Tibial nerve (tissue), 4 donors: ENCODE measurements around the gene SLBP. TPM values are rescaled to one million over a fixed set of nuclear protein-coding genes. Genes with fewer than 3 reads are reported as not detected.

Experiments
- DNase-seq, 2 donors: peaks; one replicate each; pipeline ENCODE4 v3.0.0-alpha.2; 2019; ENCODE audit warnings: low spot score in 2 of 2
- H3K27ac ChIP-seq, 4 donors: fragments of 200-600 bp; sonication (generic) in 3 of 4; one replicate each; pipeline ENCODE4 v1.5.1; 2017 to 2019; ENCODE audit warnings: mild to moderate bottlenecking in 1 of 4
- H3K27me3 ChIP-seq, 2 donors: fragments of 200-600 bp; sonication (generic) in 1 of 2; one replicate each; pipeline versions ENCODE4 v1.5.1 to v1.6.0; 2017 to 2019
- H3K36me3 ChIP-seq, 3 donors: fragments of 200-600 bp; sonication (generic); one replicate each; pipeline ENCODE4 v1.5.1; 2018 to 2019
- H3K4me1 ChIP-seq, 4 donors: fragments of 200-600 bp; sonication (generic) in 3 of 4; one replicate each; pipeline ENCODE4 v1.5.1; 2017 to 2019
- H3K4me3 ChIP-seq, 4 donors: fragments of 200-600 bp; sonication (generic) in 3 of 4; one replicate each; pipeline ENCODE4 v1.5.1; 2017 to 2019; ENCODE audit warnings: mild to moderate bottlenecking in 1 of 4, moderate library complexity in 1 of 4
- H3K9me3 ChIP-seq, 4 donors: fragments of 200-600 bp; sonication (generic) in 3 of 4; one replicate each; pipeline ENCODE4 v1.5.1; 2017 to 2019
- EP300 ChIP-seq, 2 donors: sonication (generic); formaldehyde crosslinking; IDR thresholded peaks; one replicate each; pipeline ENCODE4 v1.6.1; 2017; ENCODE audit warnings: antibody characterized with exemption in 2 of 2, mild to moderate bottlenecking in 1 of 2
- POLR2A ChIP-seq, 2 donors: fragments of 450-650 bp; IDR thresholded peaks; one replicate each; pipeline ENCODE4 v1.6.1; 2017; ENCODE audit warnings: antibody characterized with exemption in 2 of 2, mild to moderate bottlenecking in 2 of 2, moderate library complexity in 2 of 2
- WGBS, 2 donors: methylation state at CpG; one replicate each; pipeline ENCODE4 v1.1.5; 2018; 5-methylcytosine and 5-hydroxymethylcytosine counted together
- total RNA-seq, 4 donors: library from RNA; depleted of rRNA; stranded (reverse); fragments of >200 nt; gene quantifications; one replicate each; pipeline ENCODE4 v1.1.0, GENCODE V29; 2016
- TF ChIP-seq, protein P1 (sequence below), 5 experiments: fragments of 200-600 bp in 3 of 5; fragments of 450-650 bp in 2 of 5; sonication (generic) in 3 of 5; IDR thresholded peaks; one replicate each; pipeline ENCODE4 v1.5.1; 2016 to 2019; ENCODE audit warnings: antibody characterized with exemption in 5 of 5, mild to moderate bottlenecking in 3 of 5, moderate library complexity in 2 of 5

SLBP gene
- total RNA-seq, result 10 to 100 TPM; 41.7 to 55.9 (median 53.5) TPM

- 0% methylated on average over 2 of the region's 98 CpGs for WGBS, 2 donors
- Histone ChIP-seq H3K4me3 (peak within 1 kb of the TSS; percentile 67 to 91 (median 79)), H3K36me3 (peaks cover 0 to 29% (median 0%) of the 10 kb centered on the region in 3 donors), H3K4me1 (peaks cover 0 to 62% (median 27%) of the 10 kb centered on the region in 4 donors), H3K27ac (peak within 1 kb of the TSS; percentile 97 to 100 (median 100)), H3K27me3 (no peaks in the 10 kb centered on the region), H3K9me3 (no peaks in the 10 kb centered on the region)
- TF ChIP-seq, protein P1, sequence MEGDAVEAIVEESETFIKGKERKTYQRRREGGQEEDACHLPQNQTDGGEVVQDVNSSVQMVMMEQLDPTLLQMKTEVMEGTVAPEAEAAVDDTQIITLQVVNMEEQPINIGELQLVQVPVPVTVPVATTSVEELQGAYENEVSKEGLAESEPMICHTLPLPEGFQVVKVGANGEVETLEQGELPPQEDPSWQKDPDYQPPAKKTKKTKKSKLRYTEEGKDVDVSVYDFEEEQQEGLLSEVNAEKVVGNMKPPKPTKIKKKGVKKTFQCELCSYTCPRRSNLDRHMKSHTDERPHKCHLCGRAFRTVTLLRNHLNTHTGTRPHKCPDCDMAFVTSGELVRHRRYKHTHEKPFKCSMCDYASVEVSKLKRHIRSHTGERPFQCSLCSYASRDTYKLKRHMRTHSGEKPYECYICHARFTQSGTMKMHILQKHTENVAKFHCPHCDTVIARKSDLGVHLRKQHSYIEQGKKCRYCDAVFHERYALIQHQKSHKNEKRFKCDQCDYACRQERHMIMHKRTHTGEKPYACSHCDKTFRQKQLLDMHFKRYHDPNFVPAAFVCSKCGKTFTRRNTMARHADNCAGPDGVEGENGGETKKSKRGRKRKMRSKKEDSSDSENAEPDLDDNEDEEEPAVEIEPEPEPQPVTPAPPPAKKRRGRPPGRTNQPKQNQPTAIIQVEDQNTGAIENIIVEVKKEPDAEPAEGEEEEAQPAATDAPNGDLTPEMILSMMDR (IDR thresholded peaks at IDR 0.05), result peak in 2 of 5 experiments; percentile 47
- TF ChIP-seq POLR2A (IDR thresholded peaks at IDR 0.05), result peak; percentile 85 to 87
- peak; percentile 56 to 74 for TF ChIP-seq EP300 (IDR thresholded peaks at IDR 0.05)
- DNase-seq, result peak; percentile 90 to 91
Measured at GRCh38 chr4:1712216-1713002, at the start of gene SLBP. TSS of gene SLBP (minus strand) at chr4:1712319. CDS start at chr4:1712188, 131 bp downstream.

- Histone ChIP-seq H3K4me3 (no peak overlapping the region), H3K27ac (no peak overlapping the region), H3K27me3 (peaks cover 0 to 39% of the 10 kb centered on the region in 2 donors), H3K9me3 (no peaks in the 10 kb centered on the region), H3K4me1 (peaks cover 0 to 28% (median 13%) of the 10 kb centered on the region in 4 donors), H3K36me3 (no peaks in the 10 kb centered on the region)
- 72% methylated on average over 15 to 23 of the region's 32 CpGs for WGBS, 2 donors
- TF ChIP-seq, protein P1 (IDR thresholded peaks at IDR 0.05), result no peak
- no peak for TF ChIP-seq POLR2A (IDR thresholded peaks at IDR 0.05)
- TF ChIP-seq EP300 (IDR thresholded peaks at IDR 0.05), result no peak
- DNase-seq, result no peak
Measured at GRCh38 chr4:1761130-1761689, 49.1 kb upstream of the SLBP start.

DNA sequence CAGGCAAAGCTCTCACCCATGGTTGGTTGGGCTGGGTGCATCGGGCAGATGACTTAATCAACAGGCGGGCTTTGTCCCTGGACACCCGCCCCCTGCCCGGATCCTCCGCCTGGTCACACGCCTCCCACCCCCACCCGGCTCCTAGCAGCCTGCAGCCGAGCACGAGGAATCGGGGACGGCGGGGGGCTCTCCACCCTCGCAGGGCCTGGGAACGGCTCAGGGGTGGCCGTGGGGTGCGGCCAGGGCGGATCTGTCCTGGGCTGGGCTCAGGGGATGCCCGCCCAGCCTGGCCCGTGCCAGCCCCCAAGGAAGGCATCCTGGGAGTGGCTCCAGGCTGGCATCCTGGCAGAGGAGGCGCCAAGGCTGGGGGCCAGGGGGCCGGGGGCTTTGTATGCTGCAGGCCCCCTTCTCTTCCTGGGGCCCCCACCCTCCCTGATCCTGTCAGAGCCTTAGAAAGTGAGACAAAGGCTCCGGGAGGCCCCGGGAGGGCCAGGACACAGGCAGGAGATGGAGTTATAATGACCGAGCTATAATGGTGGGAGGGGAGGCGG lies 48.5 kb upstream of the SLBP start:
- DNase-seq, result no peak
- TF ChIP-seq POLR2A (IDR thresholded peaks at IDR 0.05) (no peak), EP300 (IDR thresholded peaks at IDR 0.05) (no peak)
- TF ChIP-seq, protein P1 (IDR thresholded peaks at IDR 0.05), result no peak
- WGBS, 2 donors, result 19 to 23% methylated on average over 9 to 18 of the region's 25 CpGs

DNA sequence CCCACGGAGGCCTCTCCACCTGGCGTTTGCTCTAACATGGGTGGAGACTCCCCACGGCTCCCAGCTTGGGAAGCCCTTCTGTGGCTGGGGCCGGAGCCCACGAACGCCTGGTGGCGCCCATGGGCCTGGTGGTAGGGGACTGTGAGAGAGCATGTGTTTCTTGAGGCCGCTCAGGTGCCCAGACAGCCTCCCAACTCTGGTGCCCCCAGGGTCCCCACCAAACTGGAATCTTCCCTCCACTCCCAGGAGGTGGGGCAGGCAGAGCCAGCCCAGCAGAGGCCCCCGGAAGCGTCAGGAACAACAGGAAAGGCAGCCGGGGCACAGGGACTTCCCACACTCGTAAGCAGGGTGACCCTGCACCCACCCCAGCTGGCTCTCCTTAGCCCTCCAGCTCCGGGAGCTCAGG lies 47.7 kb upstream of the SLBP start:
- TF ChIP-seq, protein P1 (IDR thresholded peaks at IDR 0.05), result no peak
- TF ChIP-seq EP300 (IDR thresholded peaks at IDR 0.05) (no peak), POLR2A (IDR thresholded peaks at IDR 0.05) (no peak)
- Histone ChIP-seq H3K4me3 (no peak overlapping the region), H3K27ac (peak overlapping the region in 1 of 4 donors; percentile 21), H3K36me3 (no peaks in the 10 kb centered on the region), H3K27me3 (peaks cover 0 to 27% of the 10 kb centered on the region in 2 donors), H3K9me3 (no peaks in the 10 kb centered on the region), H3K4me1 (peaks cover 0 to 25% (median 13%) of the 10 kb centered on the region in 4 donors)
- DNase-seq, result no peak
- 77 to 78% methylated on average over 13 of the region's 13 CpGs for WGBS, 2 donors

More for the DNA sequence above, 48.5 kb upstream of the SLBP start:
- Histone ChIP-seq H3K27me3 (peaks cover 0 to 33% of the 10 kb centered on the region in 2 donors), H3K4me1 (peaks cover 0 to 25% (median 13%) of the 10 kb centered on the region in 4 donors), H3K9me3 (no peaks in the 10 kb centered on the region), H3K27ac (no peak overlapping the region), H3K36me3 (no peaks in the 10 kb centered on the region), H3K4me3 (no peak overlapping the region)
